Stimulated activated CD4-positive, alpha-beta T cell treated with anti-CD3 and anti-CD28 coated beads, TNF-alpha, amount 100 ng/mL, for 1 hour (primary cell): ENCODE results near the gene MRM1.

Experiments used
- DNase-seq, 3 donors: peaks; one replicate each; pipeline ENCODE4 v3.0.0-alpha.2; 2020; ENCODE audit warnings: low read depth in 3 of 3, low spot score in 1 of 3

Gene MRM1

GRCh38 chr17:36601303-36602029 is at the start of gene MRM1:
Gene MRM1, plus strand, starts transcription at chr17:36601583. Its CDS starts 228 bp downstream, at chr17:36601811.
- DNase-seq, result peak; percentile 80 to 87 (median 83)

GRCh38 chr17:36553459-36553858 is 47.9 kb upstream of the MRM1 start:
- no peak for DNase-seq

- DNase-seq, result no peak
Measured at GRCh38 chr17:36566081-36566480, 35.3 kb upstream of the MRM1 start.

- no peak for DNase-seq
Measured at GRCh38 chr17:36575028-36575427, 26.4 kb upstream of the MRM1 start.

GRCh38 chr17:36576793-36577192 is 24.6 kb upstream of the MRM1 start:
- no peak for DNase-seq

GRCh38 chr17:36578671-36579070 is 22.7 kb upstream of the MRM1 start:
- no peak for DNase-seq

GRCh38 chr17:36583787-36584186 is 17.6 kb upstream of the MRM1 start:
- no peak for DNase-seq

GRCh38 chr17:36586138-36586537 is 15.2 kb upstream of the MRM1 start:
- DNase-seq, result no peak

- DNase-seq, result no peak
Measured at GRCh38 chr17:36590082-36590481, 11.3 kb upstream of the MRM1 start.

- peak; percentile 19 to 77 (median 43) for DNase-seq
Measured at GRCh38 chr17:36591434-36592315, 9.7 kb upstream of the MRM1 start, which contains the start of gene DHRS11. Gene DHRS11, plus strand, starts transcription at chr17:36591879. Its CDS starts 131 bp downstream, at chr17:36592010.

GRCh38 chr17:36592316-36592715 is 9.1 kb upstream of the MRM1 start:
- no peak for DNase-seq

- no peak for DNase-seq
Measured at GRCh38 chr17:36592716-36593321, 8.6 kb upstream of the MRM1 start.

GRCh38 chr17:36593656-36594316 is 7.6 kb upstream of the MRM1 start:
- no peak for DNase-seq

- no peak for DNase-seq
Measured at GRCh38 chr17:36594626-36595401, 6.6 kb upstream of the MRM1 start.

- no peak for DNase-seq
Measured at GRCh38 chr17:36597226-36597625, 4.2 kb upstream of the MRM1 start.

- DNase-seq, result no peak
Measured at GRCh38 chr17:36597866-36598777, 3.3 kb upstream of the MRM1 start.

- DNase-seq, result no peak
Measured at GRCh38 chr17:36598951-36599401, 2.4 kb upstream of the MRM1 start.

- no peak for DNase-seq
Measured at GRCh38 chr17:36599546-36600250, 1.7 kb upstream of the MRM1 start.

GRCh38 chr17:36600465-36600864 is 918 bp upstream of the MRM1 start:
- DNase-seq, result no peak
